G401 (cell line): ENCODE data around the gene TFRC. TPM values are rescaled to one million over a fixed set of nuclear protein-coding genes. Genes with fewer than 3 reads are reported as not detected.
A peak's percentile ranks its signal among the peaks of the same experiment; 100 is the strongest.
"Not testable (repeated sequence)": the region's sequence is repeated elsewhere in the genome, so short reads cannot be mapped to it uniquely, and the experiment has no call there.

Source experiments
- DNase-seq: peaks from one replicate; pipeline ENCODE4 v3.0.0-alpha.2; 2015; ENCODE audit warnings: low spot score
- in situ Hi-C: cut with HindIII; loops from 2 replicates; pipeline ENCODE4 v1.10.0; 2016; ENCODE audit warnings: low sequenced_read_pairs, mixed read lengths
- total RNA-seq: library from RNA; depleted of rRNA; stranded (reverse); fragments of >200 nt; shearing (Covaris generic); gene quantifications from 2 replicates; pipeline ENCODE4 v1.2.3, GENCODE V29; 2014; rRNA removed

TFRC gene
- 89.1 and 129 TPM in 2 replicates for total RNA-seq

GRCh38 chr3:196081834-196082618 is at the start of gene TFRC:
TSS of gene TFRC (minus strand) at chr3:196082090. CDS start at chr3:196077099, 4,991 bp downstream.
- in situ Hi-C loops, result no loop called here
- DNase-seq, result peak; percentile 96

GRCh38 chr3:196128172-196128843 is 46.4 kb upstream of the TFRC start:
- DNase-seq, result no peak
- in situ Hi-C loops, result no loop called here

- in situ Hi-C loops, result no loop called here
- no peak for DNase-seq
Observed at GRCh38 chr3:196127308-196128040, 45.6 kb upstream of the TFRC start.

GRCh38 chr3:196124608-196125007 is 42.7 kb upstream of the TFRC start:
- in situ Hi-C loops, result loop anchor here (5.0 kb wide), 2 partner anchors 52 to 53 kb away; no protein-coding TSS in a partner anchor

GRCh38 chr3:196122688-196123046 is 40.8 kb upstream of the TFRC start:
- DNase-seq, result no peak
- in situ Hi-C loops, result loop anchor here (5.0 kb wide), 2 partner anchors 50 to 55 kb away; no protein-coding TSS in a partner anchor

More at GRCh38 chr3:196124608-196125007, 42.7 kb upstream of the TFRC start:
- no peak for DNase-seq

- in situ Hi-C loops, result loop anchor here (5.0 kb wide), 2 partner anchors 50 to 55 kb away; no protein-coding TSS in a partner anchor
- DNase-seq, result no peak
Observed at GRCh38 chr3:196122021-196122687, 40.3 kb upstream of the TFRC start.

GRCh38 chr3:196121066-196121465 is 39.2 kb upstream of the TFRC start:
- DNase-seq, result no peak
- in situ Hi-C loops, result loop anchor here (5.0 kb wide), 2 partner anchors 49 to 56 kb away; no protein-coding TSS in a partner anchor

GRCh38 chr3:196120291-196120951 is 38.5 kb upstream of the TFRC start:
- DNase-seq, result no peak
- in situ Hi-C loops, result loop anchor here (5.0 kb wide), 2 partner anchors 48 to 57 kb away; no protein-coding TSS in a partner anchor

GRCh38 chr3:196117809-196118208 is 35.9 kb upstream of the TFRC start:
- in situ Hi-C loops, result no loop called here
- DNase-seq, result no peak

GRCh38 chr3:196115678-196116083 is 33.8 kb upstream of the TFRC start:
- no peak for DNase-seq
- in situ Hi-C loops, result no loop called here

- DNase-seq, result no peak
- in situ Hi-C loops, result no loop called here
Observed at GRCh38 chr3:196111939-196112386, 30.1 kb upstream of the TFRC start.

- in situ Hi-C loops, result no loop called here
- no peak for DNase-seq
Observed at GRCh38 chr3:196108075-196108743, 26.3 kb upstream of the TFRC start.

- DNase-seq, result not testable (repeated sequence)
Observed at GRCh38 chr3:196104707-196105106, 22.8 kb upstream of the TFRC start.

GRCh38 chr3:196098365-196098980 is 16.6 kb upstream of the TFRC start:
- DNase-seq, in situ Hi-C loops: not testable (repeated sequence)

More at GRCh38 chr3:196104707-196105106, 22.8 kb upstream of the TFRC start:
- in situ Hi-C loops, result not testable (repeated sequence)

- no peak for DNase-seq
- in situ Hi-C loops, result no loop called here
Observed at GRCh38 chr3:196097373-196098154, 15.7 kb upstream of the TFRC start.

GRCh38 chr3:196096382-196096953 is 14.6 kb upstream of the TFRC start:
- DNase-seq, result peak; percentile 70
- in situ Hi-C loops, result no loop called here
